Uterus (tissue), 4 donors: ENCODE data around the gene RAB3C. TPM values are rescaled to one million over a fixed set of nuclear protein-coding genes. Genes with fewer than 3 reads are reported as not detected.

Source experiments
- DNase-seq, 2 donors: peaks; one replicate each; pipeline ENCODE4 v3.0.0-alpha.2; 2019 to 2020
- H3K27ac ChIP-seq, 2 donors: fragments of 200-600 bp; sonication (generic); 1 replicate in 1 of 2; 2 replicates in 1 of 2; pipeline ENCODE4 v1.5.1; 2016 to 2018
- H3K27me3 ChIP-seq, 2 donors: fragments of 200-600 bp; sonication (generic); one replicate each; pipeline ENCODE4 v1.5.1; 2018 to 2019; ENCODE audit warnings: control low read depth in 1 of 2
- H3K36me3 ChIP-seq, 2 donors: fragments of 200-600 bp; sonication (generic); one replicate each; pipeline ENCODE4 v1.5.1; 2019; ENCODE audit warnings: control low read depth in 1 of 2
- H3K4me1 ChIP-seq, 2 donors: fragments of 200-600 bp; sonication (generic); one replicate each; pipeline ENCODE4 v1.5.1; 2018 to 2019; ENCODE audit warnings: control low read depth in 1 of 2
- H3K4me3 ChIP-seq, 2 donors: fragments of 200-600 bp; sonication (generic); 1 replicate in 1 of 2; 2 replicates in 1 of 2; pipeline ENCODE4 v1.5.1; 2018 to 2019; ENCODE audit warnings: mild to moderate bottlenecking in 1 of 2
- H3K9me3 ChIP-seq, 2 donors: fragments of 200-600 bp; sonication (generic); one replicate each; pipeline ENCODE4 v1.5.1; 2019; ENCODE audit warnings: control low read depth in 1 of 2
- CTCF ChIP-seq, 4 experiments: fragments of 200-600 bp in 2 of 4; fragments of 450-650 bp in 2 of 4; sonication (generic) in 2 of 4; IDR thresholded peaks; one replicate each; pipeline ENCODE4 v1.5.1; 2016 to 2019; ENCODE audit warnings: antibody characterized with exemption in 4 of 4, mild to moderate bottlenecking in 2 of 4, moderate library complexity in 1 of 4
- POLR2A ChIP-seq, 2 donors: fragments of 450-650 bp; IDR thresholded peaks; one replicate each; pipeline ENCODE4 v1.6.1; 2016; ENCODE audit warnings: antibody characterized with exemption in 2 of 2, mild to moderate bottlenecking in 1 of 2, moderate library complexity in 1 of 2
- intact Hi-C: fragments of 100-400 bp; cut with DNase I; formaldehyde crosslinking; loops from one replicate; pipeline ENCODE4 v1.15.1; 2023; ENCODE audit warnings: low total_unique reads
- total RNA-seq, 4 donors: library from RNA; depleted of rRNA in 3 of 4; stranded (reverse); fragments of >200 nt in 3 of 4; gene quantifications; one replicate each; pipeline versions ENCODE4 v1.1.0 to v1.2.4, GENCODE V29; 2014 to 2023
- donor health status: DM: yes; HTN: yes; CAD: no.

The RAB3C gene
- total RNA-seq, 4 donors from 2014 or later = 0.59 to 2.1 (median 0.83) TPM; not detected in 1

GRCh38 chr5:58902765-58903164 lies 319.9 kb downstream of the RAB3C start:
- no peak for DNase-seq
- H3K4me3 ChIP-seq = no peak overlapping the region
- H3K27me3 ChIP-seq = no peaks in the 10 kb centered on the region
- TF ChIP-seq CTCF (IDR thresholded peaks at IDR 0.05) = no peak
- TF ChIP-seq POLR2A (IDR thresholded peaks at IDR 0.05) = no peak
- no peaks in the 10 kb centered on the region for H3K9me3 ChIP-seq
- intact Hi-C loops = no loop called here
- H3K4me1 ChIP-seq = no peaks in the 10 kb centered on the region
- no peaks in the 10 kb centered on the region for H3K36me3 ChIP-seq
- H3K27ac ChIP-seq = no peak overlapping the region

GRCh38 chr5:58904737-58905136 lies 321.9 kb downstream of the RAB3C start:
- TF ChIP-seq POLR2A (IDR thresholded peaks at IDR 0.05) = no peak
- no peak for TF ChIP-seq CTCF (IDR thresholded peaks at IDR 0.05)
- Histone ChIP-seq H3K4me3 (no peak overlapping the region), H3K9me3 (no peaks in the 10 kb centered on the region), H3K36me3 (no peaks in the 10 kb centered on the region), H3K4me1 (no peaks in the 10 kb centered on the region), H3K27ac (no peak overlapping the region), H3K27me3 (no peaks in the 10 kb centered on the region)
- intact Hi-C loops = no loop called here
- no peak for DNase-seq

- DNase-seq = no peak
- Histone ChIP-seq H3K4me1 (no peaks in the 10 kb centered on the region), H3K9me3 (no peaks in the 10 kb centered on the region), H3K27ac (no peak overlapping the region), H3K27me3 (no peaks in the 10 kb centered on the region), H3K36me3 (no peaks in the 10 kb centered on the region), H3K4me3 (no peak overlapping the region)
- TF ChIP-seq CTCF (IDR thresholded peaks at IDR 0.05) (no peak), POLR2A (IDR thresholded peaks at IDR 0.05) (no peak)
- intact Hi-C loops = no loop called here
Observed at GRCh38 chr5:58905944-58906343, 323.1 kb downstream of the RAB3C start.

Other genes with a start within 250 kb of the RAB3C start
- 100 to 1,000 TPM in 3 of 4 donors, 10 to 100 TPM in 1; 75.6 to 329 (median 147) TPM for gene PLK2, start 123.0 kb upstream of the RAB3C start, total RNA-seq
- gene GAPT, start 91.6 kb upstream of the RAB3C start, total RNA-seq = 1 to 10 TPM in 1 of 4 donors, under 1 TPM in 2, not detected in 1; 0.61 to 6.8 (median 0.97) TPM